HEK293 (cell line): ENCODE data around the gene ECT2L.

Experiments
- CTCF ChIA-PET: fragments of 350-600 bp; formaldehyde crosslinking; extraction: SDS; loops from one replicate; lab custom pipeline; 2021; ENCODE audit warnings: antibody characterized with exemption; lab: Yijun Ruan, JAX
- POLR2A ChIA-PET: fragments of 300-600 bp; formaldehyde crosslinking; extraction: SDS; loops from one replicate; lab custom pipeline; 2020; ENCODE audit warnings: antibody characterized with exemption, inconsistent platforms; lab: Yijun Ruan, JAX
- H3K27ac ChIP-seq: fragments of 200-500 bp; sonication (Bioruptor generic); 2 replicates; pipeline ENCODE4 v1.5.1; 2014; ENCODE audit warnings: low read depth, low read length, control low read depth, inconsistent platforms; ENCODE audit errors: extremely low read depth
- H3K36me3 ChIP-seq, 2 experiments: fragments of 200-500 bp in 1 of 2; sonication (Bioruptor generic) in 1 of 2; 1 replicate in 1 of 2; 2 replicates in 1 of 2; pipeline ENCODE4 v1.5.1; 2014 to 2017; ENCODE audit warnings: inconsistent platforms in 2 of 2, low read length in 2 of 2; ENCODE audit not compliant: control insufficient read depth in 2 of 2, insufficient read depth in 1 of 2
- H3K4me1 ChIP-seq: fragments of 200-500 bp; sonication (Bioruptor generic); 2 replicates; pipeline ENCODE4 v1.5.1; 2014; ENCODE audit warnings: mild to moderate bottlenecking, low read length, inconsistent platforms; ENCODE audit not compliant: control insufficient read depth, insufficient read depth
- H3K4me3 ChIP-seq: 2 replicates; pipeline ENCODE4 v1.5.1; 2011; ENCODE audit warnings: low read depth, mild to moderate bottlenecking, control low read depth, low read length, moderate library complexity
- H3K9me3 ChIP-seq: fragments of 200-500 bp; sonication (Bioruptor generic); 2 replicates; pipeline ENCODE4 v1.5.1; 2014; ENCODE audit warnings: low read depth, low read length, inconsistent platforms; ENCODE audit not compliant: control insufficient read depth, insufficient read depth
- ATF2 ChIP-seq: fragments of 450-650 bp; formaldehyde crosslinking; IDR thresholded peaks from 2 replicates; pipeline ENCODE4 v1.5.1; 2016; ENCODE audit warnings: missing biosample characterization, missing genetic modification characterization, low read depth
- BCL11B ChIP-seq: fragments of 450-650 bp; formaldehyde crosslinking; IDR thresholded peaks from 2 replicates; pipeline ENCODE4 v1.5.1; 2016; ENCODE audit warnings: low read depth, missing biosample characterization, missing genetic modification characterization
- GLI2 ChIP-seq: fragments of 450-650 bp; formaldehyde crosslinking; IDR thresholded peaks from 2 replicates; pipeline ENCODE4; 2017; ENCODE audit warnings: missing biosample characterization, missing genetic modification characterization, low read depth, borderline replicate concordance
- GLI4 ChIP-seq: fragments of 450-650 bp; formaldehyde crosslinking; IDR thresholded peaks from 2 replicates; pipeline ENCODE4 v1.5.1; 2016; ENCODE audit warnings: missing biosample characterization, missing genetic modification characterization
- SCRT1 ChIP-seq: fragments of 450-650 bp; formaldehyde crosslinking; IDR thresholded peaks from 2 replicates; pipeline ENCODE4 v1.5.1; 2016; ENCODE audit warnings: missing biosample characterization, missing genetic modification characterization, borderline replicate concordance
- ZBTB1 ChIP-seq: fragments of 450-650 bp; formaldehyde crosslinking; IDR thresholded peaks from 2 replicates; pipeline ENCODE4 v1.5.1; 2016; ENCODE audit warnings: missing biosample characterization, missing genetic modification characterization
- ZBTB10 ChIP-seq: fragments of 450-650 bp; formaldehyde crosslinking; IDR thresholded peaks from 2 replicates; pipeline ENCODE4 v1.5.1; 2016; ENCODE audit warnings: missing biosample characterization, missing genetic modification characterization
- ZFP3 ChIP-seq: fragments of 450-650 bp; formaldehyde crosslinking; IDR thresholded peaks from 2 replicates; pipeline ENCODE4 v1.5.1; 2016; ENCODE audit warnings: low read depth, missing biosample characterization, missing genetic modification characterization
- ZNF211 ChIP-seq: fragments of 450-650 bp; formaldehyde crosslinking; IDR thresholded peaks from 2 replicates; pipeline ENCODE4 v1.5.1; 2016; ENCODE audit warnings: low read depth, missing biosample characterization, missing genetic modification characterization
- ZNF280C ChIP-seq: fragments of 450-650 bp; formaldehyde crosslinking; IDR thresholded peaks from 2 replicates; pipeline ENCODE4 v1.5.1; 2016; ENCODE audit warnings: missing biosample characterization, missing genetic modification characterization
- ZNF302 ChIP-seq: fragments of 450-650 bp; formaldehyde crosslinking; IDR thresholded peaks from 2 replicates; pipeline ENCODE4 v1.5.1; 2016; ENCODE audit warnings: missing biosample characterization, missing genetic modification characterization, low read depth
- ZNF416 ChIP-seq: fragments of 450-650 bp; formaldehyde crosslinking; IDR thresholded peaks from 2 replicates; pipeline ENCODE4 v1.5.1; 2016; ENCODE audit warnings: missing biosample characterization, missing genetic modification characterization
- ZNF548 ChIP-seq: fragments of 450-650 bp; formaldehyde crosslinking; IDR thresholded peaks from 2 replicates; pipeline ENCODE4 v1.5.1; 2016; ENCODE audit warnings: missing biosample characterization, missing genetic modification characterization
- ZNF624 ChIP-seq: fragments of 450-650 bp; formaldehyde crosslinking; IDR thresholded peaks from 2 replicates; pipeline ENCODE4 v1.5.1; 2017; ENCODE audit warnings: missing biosample characterization, missing genetic modification characterization
- ZNF639 ChIP-seq: fragments of 450-650 bp; formaldehyde crosslinking; IDR thresholded peaks from 2 replicates; pipeline ENCODE4 v1.5.1; 2016; ENCODE audit warnings: missing biosample characterization, missing genetic modification characterization
- ZNF776 ChIP-seq: fragments of 450-650 bp; formaldehyde crosslinking; IDR thresholded peaks from 2 replicates; pipeline ENCODE4 v1.5.0; 2017; ENCODE audit warnings: missing biosample characterization, missing genetic modification characterization, borderline replicate concordance
- ZNF785 ChIP-seq: fragments of 450-650 bp; formaldehyde crosslinking; IDR thresholded peaks from 2 replicates; pipeline ENCODE4 v1.5.1; 2016; ENCODE audit warnings: missing biosample characterization, missing genetic modification characterization

ECT2L gene

GRCh38 chr6:138774370-138774769 lies 21.5 kb upstream of the ECT2L start (continued):
- no peak for TF ChIP-seq ZBTB10 (tag by site-specific recombination)
- TF ChIP-seq ZNF624: no peak
- TF ChIP-seq ZNF785: no peak
- TF ChIP-seq ZFP3 (tag by site-specific recombination): no peak
- no peak for TF ChIP-seq SCRT1 (tag by site-specific recombination)
- TF ChIP-seq ZNF776 (tag by site-specific recombination): no peak
- TF ChIP-seq GLI2: no peak
- no peak for TF ChIP-seq ZNF280C (tag by site-specific recombination)
- TF ChIP-seq ZNF211 (tag by site-specific recombination): no peak
- no peak for TF ChIP-seq ZNF639 (tag by site-specific recombination)
- TF ChIP-seq ZBTB1 (tag by site-specific recombination): no peak
- no peak for TF ChIP-seq BCL11B (tag by site-specific recombination)
- TF ChIP-seq GLI4 (tag by site-specific recombination): no peak
- no peak for TF ChIP-seq ZNF416 (tag by site-specific recombination)
- no peak for TF ChIP-seq ZNF302 (tag by site-specific recombination)

GRCh38 chr6:138776659-138777058 lies 19.2 kb upstream of the ECT2L start:
- H3K4me3 ChIP-seq: no peak overlapping the region
- no peaks in the 10 kb centered on the region for H3K9me3 ChIP-seq
- CTCF ChIA-PET: interaction anchor here (0.6 to 1.1 kb wide), 2 partner anchors 10 to 690 kb away, joined by 3 to 4 read pairs; no protein-coding TSS in a partner anchor
- no peaks in the 10 kb centered on the region for H3K4me1 ChIP-seq
- H3K36me3 ChIP-seq: peaks cover 21 to 23% of the 10 kb centered on the region in 2 experiments
- POLR2A ChIA-PET: no interaction called here
- no peak overlapping the region for H3K27ac ChIP-seq
- peak; percentile 75; the same call in 1 of the 2 replicates for TF ChIP-seq ATF2 (tag by site-specific recombination)
- TF ChIP-seq ZNF548 (tag by site-specific recombination): no peak
